GM12892 (cell line): ENCODE data around the gene CLEC16A.

ENCODE experiments used
- POLR2A ChIP-seq: IDR thresholded peaks from 2 replicates; pipeline ENCODE4 v1.6.1; 2011; ENCODE audit warnings: low read depth, low read length, control low read depth
- POLR2AphosphoS5 ChIP-seq: IDR thresholded peaks from 2 replicates; pipeline ENCODE4 v1.6.1; 2011; ENCODE audit warnings: low read depth, low read length, control low read depth
- TAF1 ChIP-seq: IDR thresholded peaks from 2 replicates; pipeline ENCODE4 v1.6.1; 2011; ENCODE audit warnings: low read depth, mild to moderate bottlenecking, control low read depth, low read length, borderline replicate concordance

- TF ChIP-seq POLR2A (no peak), TAF1 (no peak), POLR2AphosphoS5 (no peak)
Observed at GRCh38 chr16:10950393-10950792, 6.0 kb downstream of the CLEC16A start.
